Epithelial cell of proximal tubule (primary cell): ENCODE data around the gene PLEK. TPM values are rescaled to one million over a fixed set of nuclear protein-coding genes. Genes with fewer than 3 reads are reported as not detected.
A peak's percentile ranks its signal among the peaks of the same experiment; 100 is the strongest.

Experiments
- DNase-seq: peaks from one replicate; pipeline ENCODE4 v3.0.0-alpha.2; 2011; ENCODE audit warnings: low read depth
- H3K4me3 ChIP-seq: 2 replicates; pipeline ENCODE4 v1.5.1; 2011; ENCODE audit warnings: low read depth, mild to moderate bottlenecking, low read length
- total RNA-seq: library from RNA; depleted of rRNA; stranded (reverse); fragments of >200 nt; gene quantifications from 2 replicates; pipeline ENCODE4 v1.2.3, GENCODE V29; 2015
- TF ChIP-seq, protein P1 (sequence below): conservative IDR thresholded peaks from 2 replicates; pipeline ENCODE4 v1.5.1; 2012; ENCODE audit warnings: low read depth, mild to moderate bottlenecking, low read length

The PLEK gene
- total RNA-seq, 1 donor from 2014 or later, result not detected

- DNase-seq, result no peak
- H3K4me3 ChIP-seq, result no peak overlapping the region
- TF ChIP-seq, protein P1, sequence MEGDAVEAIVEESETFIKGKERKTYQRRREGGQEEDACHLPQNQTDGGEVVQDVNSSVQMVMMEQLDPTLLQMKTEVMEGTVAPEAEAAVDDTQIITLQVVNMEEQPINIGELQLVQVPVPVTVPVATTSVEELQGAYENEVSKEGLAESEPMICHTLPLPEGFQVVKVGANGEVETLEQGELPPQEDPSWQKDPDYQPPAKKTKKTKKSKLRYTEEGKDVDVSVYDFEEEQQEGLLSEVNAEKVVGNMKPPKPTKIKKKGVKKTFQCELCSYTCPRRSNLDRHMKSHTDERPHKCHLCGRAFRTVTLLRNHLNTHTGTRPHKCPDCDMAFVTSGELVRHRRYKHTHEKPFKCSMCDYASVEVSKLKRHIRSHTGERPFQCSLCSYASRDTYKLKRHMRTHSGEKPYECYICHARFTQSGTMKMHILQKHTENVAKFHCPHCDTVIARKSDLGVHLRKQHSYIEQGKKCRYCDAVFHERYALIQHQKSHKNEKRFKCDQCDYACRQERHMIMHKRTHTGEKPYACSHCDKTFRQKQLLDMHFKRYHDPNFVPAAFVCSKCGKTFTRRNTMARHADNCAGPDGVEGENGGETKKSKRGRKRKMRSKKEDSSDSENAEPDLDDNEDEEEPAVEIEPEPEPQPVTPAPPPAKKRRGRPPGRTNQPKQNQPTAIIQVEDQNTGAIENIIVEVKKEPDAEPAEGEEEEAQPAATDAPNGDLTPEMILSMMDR, result no peak
These were observed 1.4 kb upstream of the PLEK start for GRCh38 chr2:68363721-68364120.

- TF ChIP-seq, protein P1, result no peak
These were observed 1.0 kb downstream of the PLEK start for GRCh38 chr2:68366083-68366560.

DNA sequence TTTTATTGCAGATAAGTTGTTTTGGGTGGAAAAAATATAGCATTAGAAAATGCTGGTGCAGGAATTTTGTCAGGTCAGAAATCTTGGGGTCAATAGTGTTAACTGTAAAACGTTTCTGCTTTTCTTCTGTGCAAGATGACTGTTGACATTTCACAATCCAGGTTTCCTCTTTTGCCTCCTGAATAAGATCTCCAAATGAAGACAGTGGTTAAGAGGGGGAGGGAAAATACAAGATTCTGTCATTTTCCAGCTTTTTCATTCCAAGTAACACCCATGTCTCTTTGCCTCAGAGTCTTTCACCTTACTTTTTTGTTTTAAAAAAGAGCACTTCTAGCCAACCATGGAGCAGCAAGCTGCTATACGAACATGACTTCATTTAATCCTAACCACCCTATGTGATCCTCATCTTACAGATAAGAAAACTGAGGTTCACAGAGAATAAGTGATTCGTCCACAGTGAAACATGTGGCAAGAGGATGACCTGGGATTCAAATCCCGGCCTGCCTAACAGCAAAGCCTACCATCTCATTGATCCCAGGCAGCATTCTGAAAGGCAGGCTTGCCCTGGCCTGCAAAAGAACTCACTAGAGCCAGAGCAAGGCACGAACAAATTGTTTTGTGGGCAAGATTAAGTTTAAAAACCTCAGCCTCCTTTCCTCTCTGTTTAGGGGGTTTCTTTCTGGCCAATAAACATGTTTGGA is 3.0 kb downstream of the PLEK start:
- TF ChIP-seq, protein P1, result no peak
- no peak overlapping the region for H3K4me3 ChIP-seq
- no peak for DNase-seq

More at GRCh38 chr2:68366083-68366560, 1.0 kb downstream of the PLEK start:
- H3K4me3 ChIP-seq, result no peak overlapping the region
- DNase-seq, result no peak

GRCh38 chr2:68368654-68369336 is 3.7 kb downstream of the PLEK start:
- DNase-seq, result peak; percentile 18
- TF ChIP-seq, protein P1, result no peak
- H3K4me3 ChIP-seq, result no peak overlapping the region

DNA sequence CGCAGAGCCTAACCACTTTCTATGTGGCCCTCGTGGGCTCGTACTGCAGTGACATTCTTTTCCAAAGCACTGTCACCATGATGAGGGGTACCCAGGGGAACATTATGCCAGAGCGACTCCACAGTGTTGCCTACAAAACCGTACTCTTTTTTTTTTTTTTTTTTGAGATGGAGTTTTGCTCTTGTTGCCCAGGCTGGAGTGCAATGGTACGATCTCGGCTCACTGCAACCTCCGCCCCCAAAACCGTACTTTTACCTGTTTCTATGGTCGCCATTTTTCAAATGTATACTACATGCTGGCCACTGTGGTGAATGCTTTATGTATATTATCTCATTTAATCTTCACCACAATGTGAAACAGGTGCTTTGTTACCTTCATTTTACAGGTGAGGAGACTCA is 4.3 kb downstream of the PLEK start:
- no peak overlapping the region for H3K4me3 ChIP-seq
- DNase-seq, result no peak
- TF ChIP-seq, protein P1, result no peak

- TF ChIP-seq, protein P1, result no peak
- no peak overlapping the region for H3K4me3 ChIP-seq
- DNase-seq, result no peak
These were observed 6.1 kb downstream of the PLEK start for GRCh38 chr2:68371138-68371537.
